Mesodermal cell (in vitro differentiated cells): ENCODE measurements around the gene HK1.

ENCODE experiments used
- H3K27ac ChIP-seq: 2 replicates; pipeline ENCODE4 v1.7.0; 2013; ENCODE audit warnings: mild to moderate bottlenecking, low read depth, low read length, moderate library complexity; ENCODE audit not compliant: severe bottlenecking
- H3K36me3 ChIP-seq: 2 replicates; pipeline ENCODE4 v1.7.1; 2013; ENCODE audit warnings: mild to moderate bottlenecking, low read length, moderate library complexity; ENCODE audit not compliant: control insufficient read depth, insufficient read depth
- H3K4me1 ChIP-seq: one replicate; pipeline ENCODE4 v1.7.1; 2013; ENCODE audit warnings: mild to moderate bottlenecking, low read length; ENCODE audit not compliant: insufficient read depth, control insufficient read depth, poor library complexity, severe bottlenecking
- H3K4me3 ChIP-seq: 2 replicates; pipeline ENCODE4 v1.7.0; 2013; ENCODE audit warnings: low read length, control low read depth, mild to moderate bottlenecking; ENCODE audit not compliant: insufficient read depth, poor library complexity, severe bottlenecking; ENCODE audit errors: extremely low read depth
- H3K9me3 ChIP-seq: 2 replicates; pipeline ENCODE4 v1.7.1; 2013; ENCODE audit warnings: mild to moderate bottlenecking, low read length, moderate library complexity; ENCODE audit not compliant: control insufficient read depth
- WGBS, 2 experiments: methylation state at CpG; one replicate each; pipeline ENCODE4 v1.1.5; 2013; ENCODE audit warnings: missing lambda C conversion rate in 2 of 2; ENCODE audit not compliant: insufficient coverage in 2 of 2; 5-methylcytosine and 5-hydroxymethylcytosine counted together

Gene HK1

GRCh38 chr10:69348816-69349541 is 70.7 kb downstream of the HK1 start:
- WGBS, 2 experiments = 91 to 92% methylated on average over 7 to 9 of the region's 10 CpGs
- Histone ChIP-seq H3K36me3 (peaks cover 62% of the 10 kb centered on the region), H3K4me1 (peaks cover 20% of the 10 kb centered on the region), H3K9me3 (no peaks in the 10 kb centered on the region), H3K27ac (no peak overlapping the region), H3K4me3 (no peak overlapping the region)

GRCh38 chr10:69349542-69349888 is 71.2 kb downstream of the HK1 start:
- H3K27ac ChIP-seq = no peak overlapping the region
- H3K36me3 ChIP-seq = peaks cover 62% of the 10 kb centered on the region
- 84 to 89% methylated on average over 3 of the region's 3 CpGs for WGBS, 2 experiments
- peaks cover 17% of the 10 kb centered on the region for H3K4me1 ChIP-seq
- H3K4me3 ChIP-seq = no peak overlapping the region
- no peaks in the 10 kb centered on the region for H3K9me3 ChIP-seq

GRCh38 chr10:69351589-69351988 is 73.3 kb downstream of the HK1 start:
- Histone ChIP-seq H3K4me1 (peaks cover 7% of the 10 kb centered on the region), H3K27ac (no peak overlapping the region), H3K9me3 (no peaks in the 10 kb centered on the region), H3K4me3 (no peak overlapping the region), H3K36me3 (peaks cover 45% of the 10 kb centered on the region)
- 87 to 96% methylated on average over 3 of the region's 4 CpGs for WGBS, 2 experiments

- Histone ChIP-seq H3K27ac (no peak overlapping the region), H3K9me3 (no peaks in the 10 kb centered on the region), H3K4me3 (no peak overlapping the region), H3K4me1 (peaks cover 7% of the 10 kb centered on the region), H3K36me3 (peaks cover 42% of the 10 kb centered on the region)
- 91 to 100% methylated on average over 3 to 4 of the region's 4 CpGs for WGBS, 2 experiments
These were observed 74.4 kb downstream of the HK1 start for GRCh38 chr10:69352569-69353264.

- no peak overlapping the region for H3K27ac ChIP-seq
- H3K9me3 ChIP-seq = no peaks in the 10 kb centered on the region
- WGBS, 2 experiments = 95 to 99% methylated on average over 3 to 7 of the region's 8 CpGs
- peaks cover 34% of the 10 kb centered on the region for H3K36me3 ChIP-seq
- no peak overlapping the region for H3K4me3 ChIP-seq
- peaks cover 7% of the 10 kb centered on the region for H3K4me1 ChIP-seq
These were observed 75.8 kb downstream of the HK1 start for GRCh38 chr10:69353977-69354635.

- Histone ChIP-seq H3K4me3 (no peak overlapping the region), H3K9me3 (no peaks in the 10 kb centered on the region), H3K27ac (no peak overlapping the region), H3K36me3 (peaks cover 25% of the 10 kb centered on the region), H3K4me1 (peaks cover 7% of the 10 kb centered on the region)
- 96 to 100% methylated on average over 2 of the region's 2 CpGs for WGBS, 2 experiments
These were observed 77.9 kb downstream of the HK1 start for GRCh38 chr10:69356187-69356586.

- WGBS, 2 experiments = 94 to 95% methylated on average over 7 to 8 of the region's 12 CpGs
- peaks cover 35% of the 10 kb centered on the region for H3K36me3 ChIP-seq
- H3K27ac ChIP-seq = no peak overlapping the region
These were observed 80.0 kb downstream of the HK1 start for GRCh38 chr10:69358148-69358795.

GRCh38 chr10:69359148-69359547 is 80.9 kb downstream of the HK1 start:
- WGBS, 2 experiments = 97 to 100% methylated on average over 1 to 2 of the region's 3 CpGs
- no peak overlapping the region for H3K4me3 ChIP-seq

More at GRCh38 chr10:69358148-69358795, 80.0 kb downstream of the HK1 start:
- Histone ChIP-seq H3K9me3 (no peaks in the 10 kb centered on the region), H3K4me1 (peaks cover 11% of the 10 kb centered on the region), H3K4me3 (no peak overlapping the region)

GRCh38 chr10:69359594-69359993 is 81.3 kb downstream of the HK1 start:
- Histone ChIP-seq H3K27ac (no peak overlapping the region), H3K4me1 (peaks cover 11% of the 10 kb centered on the region), H3K9me3 (no peaks in the 10 kb centered on the region), H3K4me3 (no peak overlapping the region), H3K36me3 (peaks cover 29% of the 10 kb centered on the region)
- WGBS, 2 experiments = 95% methylated on average over 4 of the region's 5 CpGs

More at GRCh38 chr10:69359148-69359547, 80.9 kb downstream of the HK1 start:
- H3K36me3 ChIP-seq = peaks cover 29% of the 10 kb centered on the region
- H3K9me3 ChIP-seq = no peaks in the 10 kb centered on the region
- H3K27ac ChIP-seq = no peak overlapping the region
- peaks cover 11% of the 10 kb centered on the region for H3K4me1 ChIP-seq

- Histone ChIP-seq H3K4me1 (peaks cover 11% of the 10 kb centered on the region), H3K36me3 (peaks cover 38% of the 10 kb centered on the region), H3K27ac (no peak overlapping the region), H3K9me3 (no peaks in the 10 kb centered on the region), H3K4me3 (no peak overlapping the region)
- 92 to 97% methylated on average over 6 to 7 of the region's 8 CpGs for WGBS, 2 experiments
These were observed 82.4 kb downstream of the HK1 start for GRCh38 chr10:69360485-69361302.
